Uterus (tissue), 2 donors: ENCODE data around the gene PODNL1.

Experiments used
- CTCF ChIP-seq, 4 experiments: fragments of 200-600 bp in 2 of 4; fragments of 450-650 bp in 2 of 4; sonication (generic) in 2 of 4; IDR thresholded peaks; one replicate each; pipeline ENCODE4 v1.5.1; 2016 to 2019; ENCODE audit warnings: antibody characterized with exemption in 4 of 4, mild to moderate bottlenecking in 2 of 4, moderate library complexity in 1 of 4
- POLR2A ChIP-seq, 2 donors: fragments of 450-650 bp; IDR thresholded peaks; one replicate each; pipeline ENCODE4 v1.6.1; 2016; ENCODE audit warnings: antibody characterized with exemption in 2 of 2, mild to moderate bottlenecking in 1 of 2, moderate library complexity in 1 of 2

GRCh38 chr19:13958043-13958442 lies 19.8 kb upstream of the PODNL1 start:
- TF ChIP-seq POLR2A (IDR thresholded peaks at IDR 0.05) (no peak), CTCF (IDR thresholded peaks at IDR 0.05) (no peak)
